ENCODE data around the gene BMP8B.

DNA sequence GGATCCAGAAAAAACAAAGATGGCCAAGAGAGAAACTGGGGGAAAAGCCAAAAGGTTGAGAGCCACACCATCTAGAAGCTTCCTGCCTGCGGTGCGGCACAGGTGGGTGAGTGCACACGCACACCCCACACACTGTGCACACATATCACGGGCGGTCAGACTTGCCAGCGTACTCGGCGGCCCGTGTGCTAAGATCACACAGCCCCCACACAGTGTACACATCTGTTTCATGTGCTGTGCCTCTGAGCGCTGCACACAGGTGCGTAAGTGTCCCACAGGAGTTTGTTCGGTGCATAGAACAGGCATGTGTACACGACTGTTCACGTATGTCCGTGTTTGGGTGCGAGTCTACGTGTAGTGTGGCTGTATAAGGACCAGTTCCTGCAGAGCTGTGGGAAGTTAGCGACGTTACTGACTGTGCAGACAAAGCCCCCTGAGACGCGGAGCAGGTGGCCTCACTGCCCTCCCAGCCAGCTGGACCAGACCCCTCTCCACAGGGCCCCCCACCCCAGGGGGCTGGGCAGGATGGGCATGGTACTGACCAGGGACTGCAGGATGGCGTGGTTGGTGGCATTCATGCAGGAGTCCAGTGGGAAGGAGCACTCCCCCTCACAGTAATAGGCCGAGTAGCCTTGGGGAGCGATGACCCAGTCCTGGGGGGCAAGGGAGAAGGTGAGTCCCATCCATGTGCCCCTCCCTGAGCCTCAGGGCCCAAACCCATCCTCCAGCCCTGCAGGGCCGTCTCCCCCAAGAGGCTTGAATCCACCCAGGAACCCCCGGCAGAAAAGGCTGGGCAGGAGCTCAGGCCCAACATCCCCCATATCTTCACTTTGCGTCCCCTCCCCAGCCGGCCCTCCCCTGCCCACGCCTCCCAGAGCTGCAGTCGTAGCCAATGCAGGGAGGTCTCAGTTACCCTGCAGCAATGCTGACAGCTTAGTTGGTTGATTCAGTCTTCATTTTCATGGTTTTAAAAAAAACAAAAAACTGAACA lies 25.8 kb downstream of the BMP8B start:
- no peak for TF ChIP-seq CTCF (IDR thresholded peaks at IDR 0.05; ENCODE audit: low read depth, low read length)
- TF ChIP-seq, protein P1, sequence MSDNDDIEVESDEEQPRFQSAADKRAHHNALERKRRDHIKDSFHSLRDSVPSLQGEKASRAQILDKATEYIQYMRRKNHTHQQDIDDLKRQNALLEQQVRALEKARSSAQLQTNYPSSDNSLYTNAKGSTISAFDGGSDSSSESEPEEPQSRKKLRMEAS (IDR thresholded peaks at IDR 0.05; ENCODE audit: low read depth, low read length): no peak
